ENCODE results near the gene ASB13.

DNA sequence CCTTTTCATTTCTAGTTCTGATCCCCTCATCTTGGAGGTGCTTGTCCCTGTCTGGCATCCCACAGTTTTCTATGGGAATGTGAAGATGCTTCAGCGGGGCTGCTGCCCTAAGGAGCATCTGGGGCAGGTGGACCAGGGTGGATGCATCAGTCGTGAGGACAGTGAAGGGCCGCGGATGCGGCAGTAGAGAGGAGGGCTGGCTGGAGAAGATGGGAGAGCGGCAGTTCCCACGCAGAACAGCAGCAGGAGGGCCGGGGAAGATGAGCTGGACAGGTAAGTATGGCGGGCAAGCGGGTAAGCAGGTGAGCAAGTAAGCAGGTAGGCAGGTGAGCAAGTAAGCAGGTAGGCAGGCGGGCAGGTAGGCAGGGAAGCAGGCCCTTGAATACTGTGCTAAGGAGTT lies 48.9 kb downstream of the ASB13 start:
- TF ChIP-seq POLR2A (IDR thresholded peaks at IDR 0.05; ENCODE audit: low read depth, low read length) = no peak
- TF ChIP-seq POLR2AphosphoS5 (IDR thresholded peaks at IDR 0.05; ENCODE audit: low read depth, low read length) = no peak
- TF ChIP-seq SPI1 (IDR thresholded peaks at IDR 0.05; ENCODE audit: low read depth, low read length) = no peak

All from GM12891 (cell line).